Measurements from ENCODE around the gene CHAC1. TPM values are rescaled to one million over a fixed set of nuclear protein-coding genes. Genes with fewer than 3 reads are reported as not detected.

CHAC1 gene
- polyA plus RNA-seq, 3 donors, result 0.15 TPM; not detected in 2

- Mint-ChIP-seq H3K27ac (peak overlapping the region in 3 of 7 donors; percentile 3 to 54 (median 46)), H3K27me3 (ENCODE audit: low read depth in 3 of 3) (peaks cover 0 to 3% (median 2%) of the 10 kb centered on the region in 3 donors), H3K9me3 (peaks cover 0 to 2% (median 0%) of the 10 kb centered on the region in 7 donors), H3K36me3 (no peaks in the 10 kb centered on the region), H3K4me1 (peaks cover 50% of the 10 kb centered on the region), H3K4me3 (no peak overlapping the region)
- intact Hi-C loops (cut with micrococcal nuclease), result loop anchor here in 1 of 2 donors (2.0 kb wide), 1 partner anchor 18 kb away; the partner anchor contains the start of gene DLL4
- H3K4me3 ChIP-seq (replicated peaks in 1 of 3; ENCODE audit: low read depth in 2 of 3, low read length in 3 of 3), result no peak overlapping the region
- H3K9ac ChIP-seq (ENCODE audit: insufficient read depth, low read length, poor library complexity, severe bottlenecking), result no peak overlapping the region
- H3K4me2 ChIP-seq (replicated peaks; ENCODE audit: extremely low read depth, low read length, poor library complexity, severe bottlenecking), result no peak overlapping the region
- H2AFZ ChIP-seq (ENCODE audit: insufficient read depth, low read depth, low read length, poor library complexity, severe bottlenecking), result no peak overlapping the region
- no peaks in the 10 kb centered on the region for H3K79me2 ChIP-seq (ENCODE audit: insufficient read depth, low read length)
- DNase-seq, result no peak
- no peaks in the 10 kb centered on the region for H3K36me3 ChIP-seq (replicated peaks in 1 of 2; ENCODE audit: control insufficient read depth in 1 of 2, insufficient read depth in 2 of 2, low read length in 2 of 2)
- H4K20me1 ChIP-seq (ENCODE audit: insufficient read depth, low read length), result no peaks in the 10 kb centered on the region
- H3K9me3 ChIP-seq (replicated peaks in 1 of 2; ENCODE audit: control insufficient read depth in 1 of 2, insufficient read depth in 1 of 2, low read length in 2 of 2), result no peaks in the 10 kb centered on the region
- H3K4me1 ChIP-seq (ENCODE audit: control insufficient read depth in 1 of 2, insufficient read depth in 2 of 2, low read length in 2 of 2), result peaks cover 43 to 52% of the 10 kb centered on the region in 2 donors
- WGBS (ENCODE audit: insufficient coverage), result 26% methylated on average over 3 of the region's 7 CpGs
- H3K27me3 ChIP-seq (ENCODE audit: control insufficient read depth in 2 of 2, insufficient read depth in 2 of 2, low read length in 2 of 2), result no peaks in the 10 kb centered on the region
- TF ChIP-seq CTCF (IDR thresholded peaks at IDR 0.05), result no peak
- H3K27ac ChIP-seq (ENCODE audit: low read depth in 1 of 2, low read length in 2 of 2), result no peak overlapping the region
These were observed 42.1 kb upstream of the CHAC1 start for GRCh38 chr15:40911141-40911540.

GRCh38 chr15:40911693-40912092, 41.6 kb upstream of the CHAC1 start:
- Histone ChIP-seq H2AFZ (ENCODE audit: insufficient read depth, low read depth, low read length, poor library complexity, severe bottlenecking) (no peak overlapping the region), H3K9ac (ENCODE audit: insufficient read depth, low read length, poor library complexity, severe bottlenecking) (no peak overlapping the region), H3K79me2 (ENCODE audit: insufficient read depth, low read length) (no peaks in the 10 kb centered on the region), H3K4me3 (replicated peaks in 1 of 3; ENCODE audit: low read depth in 2 of 3, low read length in 3 of 3) (no peak overlapping the region), H3K9me3 (replicated peaks in 1 of 2; ENCODE audit: control insufficient read depth in 1 of 2, insufficient read depth in 1 of 2, low read length in 2 of 2) (no peaks in the 10 kb centered on the region), H3K36me3 (replicated peaks in 1 of 2; ENCODE audit: control insufficient read depth in 1 of 2, insufficient read depth in 2 of 2, low read length in 2 of 2) (no peaks in the 10 kb centered on the region), H3K4me1 (ENCODE audit: control insufficient read depth in 1 of 2, insufficient read depth in 2 of 2, low read length in 2 of 2) (peaks cover 37 to 47% of the 10 kb centered on the region in 2 donors), H3K4me2 (replicated peaks; ENCODE audit: extremely low read depth, low read length, poor library complexity, severe bottlenecking) (no peak overlapping the region), H4K20me1 (ENCODE audit: insufficient read depth, low read length) (no peaks in the 10 kb centered on the region), H3K27ac (ENCODE audit: low read depth in 1 of 2, low read length in 2 of 2) (no peak overlapping the region), H3K27me3 (ENCODE audit: control insufficient read depth in 2 of 2, insufficient read depth in 2 of 2, low read length in 2 of 2) (no peaks in the 10 kb centered on the region)
- H3K9me3 Mint-ChIP-seq, result peaks cover 0 to 2% (median 0%) of the 10 kb centered on the region in 7 donors
- peaks cover 0 to 5% (median 4%) of the 10 kb centered on the region in 3 donors for H3K27me3 Mint-ChIP-seq (ENCODE audit: low read depth in 3 of 3)
- DNase-seq, result no peak
- H3K36me3 Mint-ChIP-seq, result no peaks in the 10 kb centered on the region
- no peak for TF ChIP-seq CTCF (IDR thresholded peaks at IDR 0.05)
- H3K4me1 Mint-ChIP-seq, result peaks cover 47% of the 10 kb centered on the region
- peak overlapping the region in 1 of 7 donors; percentile 77 for H3K27ac Mint-ChIP-seq
- no peak overlapping the region for H3K4me3 Mint-ChIP-seq
- WGBS (ENCODE audit: insufficient coverage), result 80% methylated on average over 2 of the region's 2 CpGs
- intact Hi-C loops (cut with micrococcal nuclease), result loop anchor here in 1 of 2 donors (2.0 kb wide), 1 partner anchor 17 kb away; the partner anchor contains the start of gene DLL4
